DND-41 (cell line): ENCODE measurements around the gene PAFAH1B2.

Experiments used
- ATAC-seq: fragments of 200-7000 bp; cut with Tn5 transposase; 3 replicates; pipeline ENCODE4 v1.9.1; 2021; ENCODE audit warnings: low read depth; ENCODE audit not compliant: insufficient read depth
- DNase-seq: peaks from one replicate; pipeline ENCODE4 v3.0.0-alpha.2; 2020
- H2AFZ ChIP-seq: 2 replicates; pipeline ENCODE4 v1.6.0; 2012; ENCODE audit warnings: low read depth, low read length
- H3K27ac ChIP-seq: 2 replicates; pipeline ENCODE4 v1.5.1; 2012; ENCODE audit warnings: low read length, inconsistent platforms
- H3K27me3 ChIP-seq: fragments of 200-600 bp; sonication (generic); 2 replicates; pipeline ENCODE4 v1.6.0; 2012; ENCODE audit warnings: low read length, mild to moderate bottlenecking, inconsistent platforms; ENCODE audit not compliant: insufficient read depth, poor library complexity
- H3K36me3 ChIP-seq: 2 replicates; pipeline ENCODE4 v1.5.1; 2012; ENCODE audit warnings: low read length, inconsistent platforms; ENCODE audit not compliant: insufficient read depth
- H3K4me1 ChIP-seq: 2 replicates; pipeline ENCODE4 v1.5.1; 2012; ENCODE audit warnings: mild to moderate bottlenecking, low read length; ENCODE audit not compliant: insufficient read depth
- H3K4me2 ChIP-seq: 2 replicates; pipeline ENCODE4 v1.6.0; 2012; ENCODE audit warnings: mild to moderate bottlenecking, moderate library complexity, low read length, inconsistent platforms; ENCODE audit not compliant: insufficient read depth
- H3K4me3 ChIP-seq, 2 experiments: fragments of 200-600 bp in 1 of 2; shearing (Covaris generic) in 1 of 2; 2 replicates each; pipeline ENCODE4 v1.5.1; 2012 to 2016; ENCODE audit warnings: inconsistent platforms in 2 of 2, low read length in 2 of 2, mild to moderate bottlenecking in 2 of 2, low read depth in 1 of 2, moderate library complexity in 1 of 2
- H3K79me2 ChIP-seq: 2 replicates; pipeline ENCODE4 v1.6.0; 2012; ENCODE audit warnings: low read length, inconsistent platforms; ENCODE audit not compliant: insufficient read depth
- H3K9ac ChIP-seq: 2 replicates; pipeline ENCODE4 v1.6.0; 2012; ENCODE audit warnings: low read depth, mild to moderate bottlenecking, inconsistent platforms, low read length, moderate library complexity
- H3K9me3 ChIP-seq: 2 replicates; pipeline ENCODE4 v1.5.1; 2012; ENCODE audit warnings: low read length, moderate library complexity, mild to moderate bottlenecking, inconsistent platforms; ENCODE audit not compliant: insufficient read depth, severe bottlenecking
- H4K20me1 ChIP-seq: 2 replicates; pipeline ENCODE4 v1.6.0; 2012; ENCODE audit warnings: low read length; ENCODE audit not compliant: insufficient read depth
- CTCF ChIP-seq: IDR thresholded peaks from 2 replicates; pipeline ENCODE4 v1.5.1; 2012; ENCODE audit warnings: borderline replicate concordance, low read length, moderate library complexity, mild to moderate bottlenecking; ENCODE audit not compliant: poor library complexity, severe bottlenecking; ENCODE audit errors: extremely low read depth
- EZH2 ChIP-seq: IDR thresholded peaks from 3 replicates; pipeline ENCODE4 v1.6.1; 2012; ENCODE audit warnings: borderline replicate concordance, low read depth, mild to moderate bottlenecking, moderate library complexity, low read length, inconsistent platforms; ENCODE audit not compliant: severe bottlenecking

PAFAH1B2 gene

GRCh38 chr11:117143871-117144476 lies at the start of gene PAFAH1B2:
PAFAH1B2 (plus strand) TSS chr11:117144287; CDS start chr11:117152448, 8,161 bp downstream.
- ATAC-seq = peak; percentile 94

GRCh38 chr11:117094776-117095175 lies 49.3 kb upstream of the PAFAH1B2 start:
- Histone ChIP-seq H3K79me2 (peaks cover 80% of the 10 kb centered on the region), H3K27me3 (no peaks in the 10 kb centered on the region), H3K4me3 (no peak overlapping the region), H4K20me1 (peaks cover 21% of the 10 kb centered on the region; the same call in 1 of the 2 replicates), H3K9me3 (no peaks in the 10 kb centered on the region), H3K9ac (no peak overlapping the region), H3K4me1 (peaks cover 32% of the 10 kb centered on the region), H3K27ac (no peak overlapping the region), H3K36me3 (no peaks in the 10 kb centered on the region), H2AFZ (no peak overlapping the region), H3K4me2 (no peak overlapping the region)
- DNase-seq = no peak
- ATAC-seq = no peak
- TF ChIP-seq EZH2 = no peak
- TF ChIP-seq CTCF = no peak

More at GRCh38 chr11:117143871-117144476, at the start of gene PAFAH1B2:
- H3K27me3 ChIP-seq = no peaks in the 10 kb centered on the region
- peak within 1 kb of the TSS; percentile 97 for H2AFZ ChIP-seq
- DNase-seq = peak; percentile 95
- H4K20me1 ChIP-seq = peaks cover 43% of the 10 kb centered on the region
- peaks cover 49% of the 10 kb centered on the region for H3K79me2 ChIP-seq
- H3K4me2 ChIP-seq = peak within 1 kb of the TSS; percentile 86
- peak within 1 kb of the TSS; percentile 64 to 99 for H3K4me3 ChIP-seq
- H3K9ac ChIP-seq = peak within 1 kb of the TSS; percentile 82
- TF ChIP-seq EZH2 (no peak), CTCF (peak; percentile 24)
- peaks cover 31% of the 10 kb centered on the region for H3K36me3 ChIP-seq
- H3K9me3 ChIP-seq = no peaks in the 10 kb centered on the region
- H3K27ac ChIP-seq = peak within 1 kb of the TSS; percentile 77
- H3K4me1 ChIP-seq = peaks cover 39% of the 10 kb centered on the region

DNA sequence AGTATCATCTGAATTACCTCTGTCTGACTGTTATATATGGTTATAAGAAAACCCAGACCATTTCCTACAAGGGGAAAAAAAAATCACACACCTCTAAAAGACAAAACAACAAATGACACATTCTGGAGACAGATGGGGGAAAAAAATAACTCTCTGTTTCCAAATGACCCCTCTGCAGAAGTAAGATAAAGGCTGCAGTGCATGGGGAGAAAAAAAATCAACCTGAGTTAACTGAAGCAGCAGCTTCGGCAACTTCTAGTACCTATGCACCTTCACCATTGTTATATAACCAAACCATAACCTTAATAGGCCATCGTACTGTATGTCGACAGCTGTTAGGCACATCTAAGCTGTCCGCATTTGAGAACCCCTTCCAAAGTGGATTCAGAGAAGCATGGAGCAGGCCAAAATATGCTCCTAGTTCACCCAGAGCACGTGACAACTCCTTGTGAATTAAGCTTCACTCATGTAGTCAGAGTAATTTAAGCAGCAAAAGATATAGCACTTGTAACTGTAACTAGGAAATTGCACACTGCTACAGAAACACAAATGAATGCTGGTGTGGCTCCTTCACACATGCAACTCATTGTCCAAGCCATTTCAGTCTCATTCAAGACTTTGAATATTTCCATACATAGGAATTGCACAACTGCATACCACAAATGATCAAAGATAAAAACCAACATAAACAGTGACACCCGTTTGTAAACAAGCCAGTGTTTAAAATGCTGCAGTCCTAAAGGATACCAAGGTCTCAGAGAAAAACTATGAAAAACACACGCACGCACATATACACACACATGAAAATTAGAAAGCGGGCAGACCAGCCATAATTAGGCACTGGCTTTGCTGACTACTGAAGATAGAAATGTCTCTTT lies 48.6 kb upstream of the PAFAH1B2 start:
- ATAC-seq = no peak
- no peak overlapping the region for H3K9ac ChIP-seq
- no peak overlapping the region for H3K4me3 ChIP-seq
- peak overlapping the region; percentile 73; the same call in 1 of the 2 replicates for H3K4me2 ChIP-seq
- peaks cover 13% of the 10 kb centered on the region; the same call in 1 of the 2 replicates for H4K20me1 ChIP-seq
- no peak overlapping the region for H3K27ac ChIP-seq
- no peak for DNase-seq
- no peaks in the 10 kb centered on the region for H3K36me3 ChIP-seq
- H3K9me3 ChIP-seq = no peaks in the 10 kb centered on the region
- H3K27me3 ChIP-seq = no peaks in the 10 kb centered on the region
- no peak overlapping the region for H2AFZ ChIP-seq
- TF ChIP-seq CTCF = no peak
- TF ChIP-seq EZH2 = no peak
- H3K4me1 ChIP-seq = peaks cover 32% of the 10 kb centered on the region
- peaks cover 72% of the 10 kb centered on the region for H3K79me2 ChIP-seq
